CD14-positive monocyte (primary cell): Measurements from ENCODE around the gene KIAA1549. TPM values are rescaled to one million over a fixed set of nuclear protein-coding genes. Genes with fewer than 3 reads are reported as not detected.

Source experiments
- DNase-seq, 3 donors: peaks; one replicate each; pipeline ENCODE4 v3.0.0-alpha.2; 2011 to 2022
- H2AFZ ChIP-seq: 2 replicates; pipeline ENCODE4 v1.6.0; 2012; ENCODE audit warnings: mild to moderate bottlenecking, low read depth, low read length, inconsistent platforms; ENCODE audit not compliant: insufficient read depth, poor library complexity, severe bottlenecking
- H3K27ac ChIP-seq, 2 donors: 1 replicate in 1 of 2; 2 replicates in 1 of 2; pipeline ENCODE4 v1.5.1; 2012 to 2013; ENCODE audit warnings: low read length in 2 of 2, control low read depth in 1 of 2, inconsistent platforms in 1 of 2, low read depth in 1 of 2, mild to moderate bottlenecking in 1 of 2
- H3K27me3 ChIP-seq, 2 donors: one replicate each; pipeline versions ENCODE4 v1.6.0 to v1.6.1; 2011 to 2013; ENCODE audit warnings: low read length in 2 of 2; ENCODE audit not compliant: control insufficient read depth in 2 of 2, insufficient read depth in 2 of 2
- H3K36me3 ChIP-seq, 2 donors: replicated peaks in 1 of 2; 1 replicate in 1 of 2; 2 replicates in 1 of 2; pipeline versions ENCODE4 v1.5.1 to v1.6.1; 2012 to 2013; ENCODE audit warnings: low read length in 2 of 2, control low read depth in 1 of 2, inconsistent platforms in 1 of 2, mild to moderate bottlenecking in 1 of 2; ENCODE audit not compliant: insufficient read depth in 2 of 2, control insufficient read depth in 1 of 2
- H3K4me1 ChIP-seq, 2 donors: 1 replicate in 1 of 2; 2 replicates in 1 of 2; pipeline versions ENCODE4 v1.5.1 to v1.6.1; 2012 to 2013; ENCODE audit warnings: low read length in 2 of 2, control low read depth in 1 of 2, inconsistent platforms in 1 of 2, mild to moderate bottlenecking in 1 of 2, moderate library complexity in 1 of 2; ENCODE audit not compliant: insufficient read depth in 2 of 2, control insufficient read depth in 1 of 2
- H3K4me2 ChIP-seq: replicated peaks from 2 replicates; pipeline ENCODE3; 2012; ENCODE audit warnings: low read length, moderate library complexity, mild to moderate bottlenecking; ENCODE audit not compliant: poor library complexity, severe bottlenecking; ENCODE audit errors: extremely low read depth
- H3K4me3 ChIP-seq, 3 experiments: fragments of 200-600 bp in 1 of 3; sonication (generic) in 1 of 3; replicated peaks in 1 of 3; 1 replicate in 2 of 3; 2 replicates in 1 of 3; pipeline ENCODE4 v1.5.1; 2011 to 2013; ENCODE audit warnings: low read length in 3 of 3, mild to moderate bottlenecking in 3 of 3, control low read depth in 2 of 3, low read depth in 2 of 3, inconsistent platforms in 1 of 3, moderate library complexity in 1 of 3
- H3K79me2 ChIP-seq: 2 replicates; pipeline ENCODE4 v1.6.0; 2012; ENCODE audit warnings: mild to moderate bottlenecking, control low read depth, inconsistent platforms, low read length, moderate library complexity; ENCODE audit not compliant: insufficient read depth
- H3K9ac ChIP-seq: 2 replicates; pipeline ENCODE4 v1.6.0; 2017; ENCODE audit warnings: low read length, mild to moderate bottlenecking; ENCODE audit not compliant: insufficient read depth, poor library complexity, severe bottlenecking
- H3K9me3 ChIP-seq, 2 donors: replicated peaks in 1 of 2; 1 replicate in 1 of 2; 2 replicates in 1 of 2; pipeline versions ENCODE4 v1.5.1 to v1.6.1; 2012 to 2013; ENCODE audit warnings: low read length in 2 of 2, control low read depth in 1 of 2; ENCODE audit not compliant: control insufficient read depth in 1 of 2, insufficient read depth in 1 of 2
- H4K20me1 ChIP-seq: 2 replicates; pipeline ENCODE4 v1.6.0; 2012; ENCODE audit warnings: mild to moderate bottlenecking, low read length, control low read depth, moderate library complexity; ENCODE audit not compliant: insufficient read depth
- H3K27ac Mint-ChIP-seq, 7 donors: one replicate each; pipeline ENCODE4 v1.8.0; 2020; ENCODE audit warnings: mild to moderate bottlenecking in 7 of 7, mixed read lengths in 7 of 7, moderate library complexity in 6 of 7, inconsistent platforms in 2 of 7
- H3K27me3 Mint-ChIP-seq, 3 donors: one replicate each; pipeline ENCODE4 v1.8.0; 2021 to 2022; ENCODE audit warnings: low read depth in 3 of 3, mild to moderate bottlenecking in 3 of 3, mixed read lengths in 3 of 3, moderate library complexity in 3 of 3, inconsistent platforms in 1 of 3
- H3K36me3 Mint-ChIP-seq, 2 donors: one replicate each; pipeline ENCODE4 v1.8.0; 2020; ENCODE audit warnings: mixed read lengths in 2 of 2, inconsistent platforms in 1 of 2, mild to moderate bottlenecking in 1 of 2
- H3K4me1 Mint-ChIP-seq: one replicate; pipeline ENCODE4 v1.8.0; 2020; ENCODE audit warnings: mild to moderate bottlenecking, mixed read lengths
- H3K4me3 Mint-ChIP-seq, 2 donors: one replicate each; pipeline ENCODE4 v1.8.0; 2020; ENCODE audit warnings: mild to moderate bottlenecking in 2 of 2, mixed read lengths in 2 of 2, moderate library complexity in 1 of 2
- H3K9me3 Mint-ChIP-seq, 7 donors: one replicate each; pipeline ENCODE4 v1.8.0; 2020 to 2022; ENCODE audit warnings: mixed read lengths in 7 of 7, mild to moderate bottlenecking in 6 of 7, moderate library complexity in 6 of 7, inconsistent platforms in 2 of 7
- CTCF ChIP-seq: fragments of 200-600 bp; IDR thresholded peaks from one replicate; pipeline ENCODE4 v1.8.0; 2022; ENCODE audit warnings: antibody characterized with exemption, mild to moderate bottlenecking
- WGBS: methylation state at CpG from one replicate; pipeline ENCODE4 v1.1.5; 2013; ENCODE audit warnings: missing lambda C conversion rate; ENCODE audit not compliant: insufficient coverage; 5-methylcytosine and 5-hydroxymethylcytosine counted together
- intact Hi-C, 2 donors: fragments of 100-400 bp; cut with micrococcal nuclease; formaldehyde crosslinking; loops; one replicate each; pipeline versions ENCODE4 v1.15.0 to v1.15.1; 2023
- polyA plus RNA-seq, 3 donors: library from polyadenylated mRNA; depleted of rRNA in 1 of 3; unstranded in 2 of 3; stranded (reverse) in 1 of 3; fragments of 300-500 nt in 2 of 3; fragments of >200 nt in 1 of 3; fragmentation: Illumina TruSeq in 2 of 3; gene quantifications; 1 replicate in 2 of 3; 2 replicates in 1 of 3; pipeline ENCODE4 v1.2.3, GENCODE V29; 2012 to 2021

The KIAA1549 gene
- polyA plus RNA-seq, 3 donors, result 0.03 TPM; not detected in 1

GRCh38 chr7:138944592-138944991 is 36.6 kb downstream of the KIAA1549 start:
- H4K20me1 ChIP-seq, result no peaks in the 10 kb centered on the region
- H3K4me1 ChIP-seq, result no peaks in the 10 kb centered on the region
- peaks cover 5% of the 10 kb centered on the region for H3K4me1 Mint-ChIP-seq
- no peak overlapping the region for H3K27ac Mint-ChIP-seq
- no peak overlapping the region for H3K4me3 ChIP-seq
- H2AFZ ChIP-seq, result no peak overlapping the region
- H3K9me3 Mint-ChIP-seq, result no peaks in the 10 kb centered on the region
- intact Hi-C loops, result no loop called here
- H3K79me2 ChIP-seq, result no peaks in the 10 kb centered on the region
- no peak overlapping the region for H3K4me3 Mint-ChIP-seq
- H3K36me3 ChIP-seq, result no peaks in the 10 kb centered on the region
- peaks cover 0 to 2% (median 0%) of the 10 kb centered on the region in 3 donors for H3K27me3 Mint-ChIP-seq
- H3K27ac ChIP-seq, result no peak overlapping the region
- no peak overlapping the region for H3K4me2 ChIP-seq
- DNase-seq, result no peak
- H3K27me3 ChIP-seq, result no peaks in the 10 kb centered on the region
- no peak overlapping the region for H3K9ac ChIP-seq
- no peak for TF ChIP-seq CTCF
- no peaks in the 10 kb centered on the region for H3K36me3 Mint-ChIP-seq
- WGBS, result 100% methylated on average over 1 of the region's 2 CpGs
- H3K9me3 ChIP-seq, result no peaks in the 10 kb centered on the region

- H3K9me3 ChIP-seq, result no peaks in the 10 kb centered on the region
- H2AFZ ChIP-seq, result no peak overlapping the region
- H3K27me3 ChIP-seq, result no peaks in the 10 kb centered on the region
- intact Hi-C loops, result no loop called here
- H3K4me1 ChIP-seq, result no peaks in the 10 kb centered on the region
- no peak overlapping the region for H3K27ac ChIP-seq
- H3K27ac Mint-ChIP-seq, result no peak overlapping the region
- no peak overlapping the region for H3K4me2 ChIP-seq
- H3K9ac ChIP-seq, result no peak overlapping the region
- 99% methylated on average over 8 of the region's 11 CpGs for WGBS
- no peaks in the 10 kb centered on the region for H3K36me3 ChIP-seq
- DNase-seq, result no peak
- no peak for TF ChIP-seq CTCF
- no peaks in the 10 kb centered on the region for H3K9me3 Mint-ChIP-seq
- H3K36me3 Mint-ChIP-seq, result no peaks in the 10 kb centered on the region
- peaks cover 0 to 2% (median 0%) of the 10 kb centered on the region in 3 donors for H3K27me3 Mint-ChIP-seq
- H3K4me3 Mint-ChIP-seq, result no peak overlapping the region
- H3K4me3 ChIP-seq, result no peak overlapping the region
- peaks cover 5% of the 10 kb centered on the region for H3K4me1 Mint-ChIP-seq
- H3K79me2 ChIP-seq, result no peaks in the 10 kb centered on the region
- no peaks in the 10 kb centered on the region for H4K20me1 ChIP-seq
Measured at GRCh38 chr7:138943061-138943460, 38.1 kb downstream of the KIAA1549 start.
